Jurkat, Clone E6-1 (cell line): Measurements from ENCODE around the gene HMGA1.

Source experiments
- DNase-seq: peaks from one replicate; pipeline ENCODE4 v3.0.0-alpha.2; 2011; ENCODE audit warnings: low read depth, low spot score
- H3K4me3 ChIP-seq: 2 replicates; pipeline ENCODE4 v1.5.1; 2011; ENCODE audit warnings: mild to moderate bottlenecking, low read length, control low read depth, moderate library complexity

HMGA1 gene

GRCh38 chr6:34223381-34223955 lies 13.2 kb upstream of the HMGA1 start:
- peak overlapping the region; percentile 5; the same call in 1 of the 2 replicates for H3K4me3 ChIP-seq

GRCh38 chr6:34223956-34224940 lies 12.4 kb upstream of the HMGA1 start:
- H3K4me3 ChIP-seq = peak overlapping the region; percentile 53
- peak; percentile 84 for DNase-seq

More at GRCh38 chr6:34223381-34223955, 13.2 kb upstream of the HMGA1 start:
- no peak for DNase-seq

- H3K4me3 ChIP-seq = no peak overlapping the region
These were observed 11.1 kb upstream of the HMGA1 start for GRCh38 chr6:34225551-34225950.

GRCh38 chr6:34226066-34226465 lies 10.6 kb upstream of the HMGA1 start:
- no peak for DNase-seq
- H3K4me3 ChIP-seq = no peak overlapping the region

More at GRCh38 chr6:34225551-34225950, 11.1 kb upstream of the HMGA1 start:
- no peak for DNase-seq

GRCh38 chr6:34226731-34227586 lies 9.7 kb upstream of the HMGA1 start:
- no peak overlapping the region for H3K4me3 ChIP-seq
- no peak for DNase-seq

GRCh38 chr6:34227761-34228421 lies 8.8 kb upstream of the HMGA1 start:
- no peak overlapping the region for H3K4me3 ChIP-seq
- no peak for DNase-seq

- no peak overlapping the region for H3K4me3 ChIP-seq
- DNase-seq = no peak
These were observed 6.8 kb upstream of the HMGA1 start for GRCh38 chr6:34229877-34230276.

GRCh38 chr6:34230653-34231371 lies 5.9 kb upstream of the HMGA1 start:
- no peak overlapping the region for H3K4me3 ChIP-seq
- no peak for DNase-seq

GRCh38 chr6:34231566-34232336 lies 4.9 kb upstream of the HMGA1 start:
- DNase-seq = no peak
- no peak overlapping the region for H3K4me3 ChIP-seq

- no peak overlapping the region for H3K4me3 ChIP-seq
- DNase-seq = no peak
These were observed 3.8 kb upstream of the HMGA1 start for GRCh38 chr6:34232901-34233300.

GRCh38 chr6:34233867-34234266 lies 2.8 kb upstream of the HMGA1 start:
- no peak overlapping the region for H3K4me3 ChIP-seq
- no peak for DNase-seq

GRCh38 chr6:34234667-34235306 lies 1.9 kb upstream of the HMGA1 start:
- no peak for DNase-seq
- no peak overlapping the region for H3K4me3 ChIP-seq

- no peak for DNase-seq
- no peak overlapping the region for H3K4me3 ChIP-seq
These were observed 1.2 kb upstream of the HMGA1 start for GRCh38 chr6:34235307-34236130.

- H3K4me3 ChIP-seq = peak overlapping the region; percentile 62
- DNase-seq = no peak
These were observed 586 bp upstream of the HMGA1 start for GRCh38 chr6:34236131-34236442.

- H3K4me3 ChIP-seq = peak overlapping the region; percentile 84
- no peak for DNase-seq
These were observed 646 bp downstream of the HMGA1 start for GRCh38 chr6:34237316-34237721.

- peak; percentile 71 for DNase-seq
- H3K4me3 ChIP-seq = peak overlapping the region; percentile 84
These were observed 1.3 kb downstream of the HMGA1 start for GRCh38 chr6:34237722-34238584.
